GM12892 (cell line): ENCODE results near the gene INO80C. TPM values are rescaled to one million over a fixed set of nuclear protein-coding genes. Genes with fewer than 3 reads are reported as not detected.

Source experiments
- DNase-seq: peaks from one replicate; pipeline ENCODE4 v3.0.0; 2011; ENCODE audit not compliant: insufficient read length
- FAIRE-seq: peaks from 2 replicates; lab custom pipeline; 2011; peaks lifted over from hg19 to GRCh38; lab: Jason Lieb, UNC
- POLR2A ChIP-seq: IDR thresholded peaks from 2 replicates; pipeline ENCODE4 v1.6.1; 2011; ENCODE audit warnings: low read depth, low read length, control low read depth
- POLR2AphosphoS5 ChIP-seq: IDR thresholded peaks from 2 replicates; pipeline ENCODE4 v1.6.1; 2011; ENCODE audit warnings: low read depth, low read length, control low read depth
- TAF1 ChIP-seq: IDR thresholded peaks from 2 replicates; pipeline ENCODE4 v1.6.1; 2011; ENCODE audit warnings: low read depth, mild to moderate bottlenecking, control low read depth, low read length, borderline replicate concordance
- polyA plus RNA-seq: library from polyadenylated mRNA; unstranded; fragments of >200 nt; gene quantifications from one replicate; pipeline ENCODE4 v1.2.1, GENCODE V29; 2012; ENCODE audit warnings: missing spikeins, inconsistent platforms; ENCODE audit not compliant: missing spikeins

The INO80C gene
- polyA plus RNA-seq, result 19.4 TPM

DNA sequence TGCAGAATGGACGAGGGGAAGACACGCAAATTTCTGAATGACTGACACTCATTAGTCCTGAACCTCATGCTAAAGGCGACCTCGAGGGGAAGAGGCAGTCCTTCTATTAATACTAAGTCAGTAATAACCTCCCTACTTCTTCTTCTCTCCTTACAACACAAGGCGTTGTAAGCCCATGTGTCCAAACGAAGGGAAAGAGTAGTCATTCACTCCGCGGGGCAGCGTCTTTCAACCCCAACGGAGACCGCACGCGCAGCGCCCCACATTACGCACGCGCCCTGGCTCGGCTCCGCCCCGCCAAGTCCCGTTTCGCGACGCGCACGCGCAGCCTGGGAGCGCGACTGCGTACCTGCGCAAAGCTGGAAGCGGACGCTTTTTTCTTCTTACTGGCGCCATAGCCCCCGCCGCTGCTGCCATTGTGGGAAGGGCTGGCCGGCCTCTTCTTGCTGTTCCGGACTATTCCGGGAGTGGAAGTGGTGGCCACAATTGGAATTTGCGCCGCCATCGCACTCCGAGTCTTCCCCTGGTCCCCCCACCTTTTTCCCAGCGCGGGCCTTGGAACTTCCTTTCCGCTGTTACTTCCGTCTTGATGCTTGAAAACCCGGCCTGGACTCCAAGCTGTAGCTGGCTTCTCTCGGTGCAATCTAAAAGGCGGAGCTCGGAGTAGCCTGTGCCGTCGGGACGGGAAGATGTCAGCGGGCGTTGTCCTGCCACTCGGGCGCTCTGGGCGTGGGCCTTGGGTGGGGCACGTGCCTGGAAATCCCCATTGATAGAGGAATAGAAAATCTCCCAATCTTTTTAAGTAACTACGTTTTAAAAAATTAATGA, at the start of gene INO80C:
TSS of gene INO80C (minus strand) at position 591 of the 828 bp plus-strand sequence. CDS start at position 505, 86 bp downstream.
- FAIRE-seq, result peak; percentile 90
- DNase-seq, result peak; percentile 84
- TF ChIP-seq POLR2A (peak; percentile 97), POLR2AphosphoS5 (peak; percentile 91), TAF1 (peak; percentile 76; the same call in 1 of the 2 replicates)

- DNase-seq (no peak), FAIRE-seq (no peak)
- TF ChIP-seq POLR2AphosphoS5, result no peak
- no peak for TF ChIP-seq TAF1
- no peak for TF ChIP-seq POLR2A
These were observed 49.3 kb upstream of the INO80C start for GRCh38 chr18:35547008-35547605.

GRCh38 chr18:35542356-35542755, 44.6 kb upstream of the INO80C start:
- FAIRE-seq, result no peak
- TF ChIP-seq TAF1 (no peak), POLR2AphosphoS5 (no peak), POLR2A (no peak)
- no peak for DNase-seq

GRCh38 chr18:35535297-35535696, 37.5 kb upstream of the INO80C start:
- FAIRE-seq (no peak), DNase-seq (no peak)
- no peak for TF ChIP-seq TAF1
- TF ChIP-seq POLR2AphosphoS5, result no peak
- TF ChIP-seq POLR2A, result no peak

DNA sequence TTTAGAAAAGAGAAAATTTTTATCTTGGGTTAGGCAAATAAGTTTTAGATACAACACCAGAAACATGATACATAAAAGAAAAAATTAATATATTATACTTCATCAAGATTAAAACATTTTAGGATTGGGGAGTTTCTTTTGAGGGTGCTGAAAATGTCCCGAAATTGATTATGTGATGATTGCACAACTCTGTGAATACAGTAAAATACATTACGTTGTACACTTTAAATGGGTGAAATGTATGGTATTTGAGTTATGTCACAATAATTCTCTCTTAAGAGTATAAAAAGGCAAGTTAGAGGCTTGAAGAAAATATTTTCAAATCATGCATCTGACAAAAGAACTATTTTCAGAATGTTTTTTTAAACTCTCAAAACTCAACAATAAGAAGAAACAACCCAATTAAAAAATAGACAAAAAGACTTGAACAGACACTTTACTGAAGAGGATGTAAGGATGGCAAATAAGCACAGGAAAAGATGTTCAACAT, 36.2 kb upstream of the INO80C start:
- FAIRE-seq (no peak), DNase-seq (no peak)
- no peak for TF ChIP-seq POLR2AphosphoS5
- no peak for TF ChIP-seq POLR2A
- TF ChIP-seq TAF1, result no peak

DNA sequence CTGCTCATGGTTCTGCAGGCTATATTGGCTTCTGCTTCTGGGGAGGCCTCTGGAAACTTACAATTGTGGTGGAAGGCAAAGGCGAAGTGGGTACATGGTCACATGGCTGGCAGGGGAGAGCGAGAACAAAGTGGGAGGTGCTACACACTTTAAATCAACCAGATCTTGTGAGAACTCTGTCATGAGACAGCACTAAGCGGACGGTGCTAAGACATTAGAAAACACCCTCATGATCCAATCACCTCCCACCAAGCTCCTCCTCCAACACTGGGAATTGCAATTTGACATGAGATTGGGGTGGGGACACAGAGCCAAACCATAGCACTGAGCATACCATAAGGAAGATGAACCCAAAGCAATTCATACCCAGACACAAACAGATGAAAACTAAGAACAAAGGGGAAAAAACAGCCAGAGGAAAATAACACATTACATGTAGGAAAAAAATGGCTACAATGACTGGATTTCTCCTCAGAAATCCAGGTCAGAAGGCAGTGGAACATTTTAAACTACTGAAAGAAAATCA, 31.1 kb upstream of the INO80C start:
- TF ChIP-seq POLR2AphosphoS5 (no peak), TAF1 (no peak), POLR2A (no peak)
- no peak for FAIRE-seq

DNA sequence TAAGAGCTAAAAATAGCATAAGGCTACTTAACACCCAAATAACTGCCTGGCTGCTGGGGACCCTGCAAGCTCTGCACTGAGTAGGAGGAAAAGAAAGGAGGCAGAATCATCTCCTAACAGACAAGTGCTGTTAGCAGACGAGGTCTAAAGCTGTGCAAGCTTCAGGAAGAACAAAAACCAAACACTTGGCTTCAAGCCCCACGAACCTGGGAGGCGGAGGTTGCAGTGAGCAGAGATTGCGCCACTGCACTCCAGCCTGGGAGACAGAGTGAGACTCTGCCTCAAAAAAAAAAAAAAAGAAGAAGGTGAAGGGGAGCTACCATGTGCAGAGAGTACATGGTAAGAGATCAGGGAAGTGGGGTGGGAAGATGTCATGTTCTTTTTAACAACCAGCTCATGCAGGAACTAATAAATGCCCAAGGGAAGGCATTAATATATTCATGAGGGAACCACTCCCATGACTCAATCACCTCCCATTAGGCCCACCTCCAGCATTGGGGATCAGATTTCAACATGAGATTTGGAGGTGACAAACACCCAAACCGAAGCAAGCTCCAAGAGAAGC, 28.8 kb upstream of the INO80C start:
- FAIRE-seq (no peak), DNase-seq (no peak)
- TF ChIP-seq POLR2AphosphoS5 (no peak), TAF1 (no peak), POLR2A (no peak)

More for the DNA sequence above, 31.1 kb upstream of the INO80C start:
- no peak for DNase-seq

- DNase-seq (no peak), FAIRE-seq (no peak)
- no peak for TF ChIP-seq POLR2A
- no peak for TF ChIP-seq TAF1
- TF ChIP-seq POLR2AphosphoS5, result no peak
These were observed 28.2 kb upstream of the INO80C start for GRCh38 chr18:35525795-35526494.

GRCh38 chr18:35524226-35524625, 26.5 kb upstream of the INO80C start:
- no peak for TF ChIP-seq POLR2A
- DNase-seq, result no peak
- FAIRE-seq, result no peak

DNA sequence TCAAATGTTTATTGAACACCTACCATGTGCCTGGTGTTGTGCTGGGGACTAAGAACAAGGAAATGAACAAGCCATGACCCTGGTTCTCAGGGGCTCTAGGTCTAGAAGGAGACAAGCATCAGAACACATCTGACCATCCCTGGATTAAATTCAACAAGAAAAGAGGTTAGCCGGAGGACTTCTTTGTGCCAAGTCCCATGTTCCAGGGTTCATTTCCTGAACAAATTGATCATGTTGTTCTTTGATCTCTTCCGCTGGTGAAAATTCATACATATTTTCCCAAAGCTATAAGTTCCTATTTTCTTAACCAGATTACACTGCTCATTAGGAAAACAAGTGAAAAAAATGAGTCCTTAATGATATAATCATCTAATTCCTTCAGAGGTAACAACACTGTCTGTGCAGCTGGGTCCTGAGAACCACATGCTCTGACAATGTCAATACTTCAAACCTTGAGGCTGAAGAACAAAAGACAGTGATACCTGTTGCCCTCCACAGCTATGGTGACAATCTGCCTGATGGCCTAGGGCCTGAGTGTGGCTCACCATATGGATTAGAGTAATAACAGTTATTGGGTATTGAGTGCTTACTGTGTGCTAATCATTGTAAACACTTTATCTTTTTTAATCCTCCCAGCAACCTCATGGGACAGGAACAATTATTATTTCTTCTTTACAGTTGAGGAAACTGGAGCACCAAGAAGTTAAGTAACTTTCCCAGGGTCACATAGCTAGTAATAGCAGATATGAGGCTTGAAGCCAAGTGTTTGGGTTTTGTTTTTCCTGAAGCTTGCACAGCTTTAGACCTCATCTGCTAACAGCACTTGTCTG, 24.6 kb upstream of the INO80C start:
- FAIRE-seq (peak; percentile 51), DNase-seq (no peak)
- TF ChIP-seq POLR2AphosphoS5, result no peak
- TF ChIP-seq POLR2A, result no peak
- no peak for TF ChIP-seq TAF1
